Coronary artery (tissue), 2 donors: ENCODE measurements around the gene CYTH1.

ENCODE experiments used
- DNase-seq: peaks from one replicate; pipeline ENCODE4 v3.0.0-alpha.2; 2017; ENCODE audit warnings: low spot score
- H3K27ac ChIP-seq, 2 donors: fragments of 200-600 bp; sonication (generic); one replicate each; pipeline ENCODE4 v1.5.1; 2016 to 2019
- H3K4me3 ChIP-seq: fragments of 200-600 bp; sonication (generic); 2 replicates; pipeline ENCODE4 v1.5.1; 2016; ENCODE audit warnings: mild to moderate bottlenecking, moderate library complexity
- TF ChIP-seq, protein P1 (sequence below): fragments of 200-600 bp; sonication (generic); IDR thresholded peaks from one replicate; pipeline ENCODE4 v1.5.1; 2019; ENCODE audit warnings: antibody characterized with exemption

Gene CYTH1

DNA sequence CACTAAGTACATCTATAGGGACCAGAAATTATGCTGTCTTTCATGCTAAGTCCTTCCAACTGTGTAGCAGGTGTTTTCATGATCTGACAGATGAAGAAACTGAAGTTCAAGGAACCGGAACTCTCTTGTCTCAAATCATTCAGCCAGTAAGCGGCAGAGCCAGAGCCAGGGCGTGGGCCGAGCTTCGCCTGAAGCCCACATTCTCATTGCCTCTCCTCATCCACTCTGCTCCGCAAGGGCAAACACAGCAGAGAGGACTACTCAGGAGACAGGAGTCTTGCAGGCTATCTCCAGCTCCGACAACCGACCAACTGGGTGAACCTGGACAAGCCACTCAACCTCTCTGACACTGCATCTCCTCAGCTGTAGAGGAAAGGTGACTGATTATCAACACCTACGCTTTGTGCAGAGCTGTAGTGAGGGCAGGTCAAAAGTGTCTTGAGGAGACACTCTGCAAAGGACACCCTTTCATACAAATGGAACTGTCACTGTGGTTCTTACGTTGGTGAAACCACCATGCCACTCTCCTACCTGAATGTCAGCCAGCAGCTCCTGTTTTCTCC is 72.9 kb downstream of the CYTH1 start:
- H3K27ac ChIP-seq, result no peak overlapping the region
- DNase-seq, result no peak
- TF ChIP-seq, protein P1, sequence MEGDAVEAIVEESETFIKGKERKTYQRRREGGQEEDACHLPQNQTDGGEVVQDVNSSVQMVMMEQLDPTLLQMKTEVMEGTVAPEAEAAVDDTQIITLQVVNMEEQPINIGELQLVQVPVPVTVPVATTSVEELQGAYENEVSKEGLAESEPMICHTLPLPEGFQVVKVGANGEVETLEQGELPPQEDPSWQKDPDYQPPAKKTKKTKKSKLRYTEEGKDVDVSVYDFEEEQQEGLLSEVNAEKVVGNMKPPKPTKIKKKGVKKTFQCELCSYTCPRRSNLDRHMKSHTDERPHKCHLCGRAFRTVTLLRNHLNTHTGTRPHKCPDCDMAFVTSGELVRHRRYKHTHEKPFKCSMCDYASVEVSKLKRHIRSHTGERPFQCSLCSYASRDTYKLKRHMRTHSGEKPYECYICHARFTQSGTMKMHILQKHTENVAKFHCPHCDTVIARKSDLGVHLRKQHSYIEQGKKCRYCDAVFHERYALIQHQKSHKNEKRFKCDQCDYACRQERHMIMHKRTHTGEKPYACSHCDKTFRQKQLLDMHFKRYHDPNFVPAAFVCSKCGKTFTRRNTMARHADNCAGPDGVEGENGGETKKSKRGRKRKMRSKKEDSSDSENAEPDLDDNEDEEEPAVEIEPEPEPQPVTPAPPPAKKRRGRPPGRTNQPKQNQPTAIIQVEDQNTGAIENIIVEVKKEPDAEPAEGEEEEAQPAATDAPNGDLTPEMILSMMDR, result no peak
- no peak overlapping the region for H3K4me3 ChIP-seq

DNA sequence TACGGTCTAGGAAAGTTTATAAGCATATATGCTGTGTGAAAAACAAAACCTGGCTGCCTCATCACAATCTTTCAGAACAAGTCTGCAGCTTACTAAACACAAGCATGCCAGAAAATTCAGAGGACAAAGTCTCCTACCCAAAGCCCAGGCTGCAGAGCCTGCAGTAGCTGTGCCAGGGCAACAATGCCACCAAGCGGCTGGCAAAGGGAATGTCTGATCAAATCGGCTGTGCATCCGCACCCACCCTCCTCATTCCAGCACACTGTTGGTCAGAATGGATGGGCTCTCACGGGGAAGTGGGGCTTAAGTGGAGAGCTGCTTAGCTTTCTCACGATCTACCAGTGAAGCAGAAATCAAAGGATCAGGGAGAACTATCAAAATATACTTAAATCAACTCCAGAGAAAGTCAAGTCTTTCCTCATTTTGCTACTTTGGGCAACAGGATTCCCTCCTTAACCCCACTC is 73.5 kb downstream of the CYTH1 start:
- no peak overlapping the region for H3K27ac ChIP-seq
- TF ChIP-seq, protein P1, result peak; percentile 62
- no peak overlapping the region for H3K4me3 ChIP-seq
- DNase-seq, result no peak

DNA sequence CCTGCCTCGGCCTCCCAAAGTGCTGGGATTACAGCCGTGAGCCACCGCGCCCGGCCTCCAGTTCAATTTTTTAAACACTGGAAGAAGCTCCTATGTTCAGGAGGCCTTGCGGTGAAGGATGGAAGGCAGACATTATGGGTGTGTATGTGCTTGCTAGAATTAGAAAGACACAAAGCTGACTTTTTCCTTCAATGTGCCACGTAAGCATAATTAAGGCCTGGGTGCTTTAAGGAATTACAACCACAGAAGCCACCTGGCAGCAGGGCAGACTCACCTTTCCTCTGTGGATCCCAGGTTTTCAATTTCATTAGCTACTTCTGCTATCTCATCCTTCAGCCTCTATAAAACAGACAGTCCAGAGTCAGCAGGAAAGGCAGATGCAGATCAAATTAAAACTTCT is 74.2 kb downstream of the CYTH1 start:
- no peak for DNase-seq
- H3K4me3 ChIP-seq, result no peak overlapping the region
- H3K27ac ChIP-seq, result no peak overlapping the region
- TF ChIP-seq, protein P1, result no peak

DNA sequence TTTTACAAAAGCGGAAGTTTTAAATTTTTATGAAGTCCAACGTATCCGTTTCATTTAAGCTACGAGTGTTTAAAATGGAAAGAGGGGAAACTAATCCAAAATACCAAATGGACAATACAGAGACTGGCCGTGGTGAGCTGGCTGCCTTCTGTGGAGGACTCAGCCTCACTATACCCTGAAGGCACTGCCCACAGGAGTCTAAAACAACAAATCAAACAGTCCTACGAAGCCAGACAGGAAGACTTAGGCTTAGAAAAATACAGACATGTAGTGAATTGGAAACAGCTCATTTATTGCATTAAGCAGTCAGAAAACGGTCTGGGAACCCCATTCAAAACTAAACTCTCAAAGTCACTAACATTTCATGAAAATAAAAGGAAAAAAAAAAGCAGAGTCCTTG is 75.1 kb downstream of the CYTH1 start:
- DNase-seq, result no peak
- Histone ChIP-seq H3K4me3 (no peak overlapping the region), H3K27ac (no peak overlapping the region)
- TF ChIP-seq, protein P1, result no peak

DNA sequence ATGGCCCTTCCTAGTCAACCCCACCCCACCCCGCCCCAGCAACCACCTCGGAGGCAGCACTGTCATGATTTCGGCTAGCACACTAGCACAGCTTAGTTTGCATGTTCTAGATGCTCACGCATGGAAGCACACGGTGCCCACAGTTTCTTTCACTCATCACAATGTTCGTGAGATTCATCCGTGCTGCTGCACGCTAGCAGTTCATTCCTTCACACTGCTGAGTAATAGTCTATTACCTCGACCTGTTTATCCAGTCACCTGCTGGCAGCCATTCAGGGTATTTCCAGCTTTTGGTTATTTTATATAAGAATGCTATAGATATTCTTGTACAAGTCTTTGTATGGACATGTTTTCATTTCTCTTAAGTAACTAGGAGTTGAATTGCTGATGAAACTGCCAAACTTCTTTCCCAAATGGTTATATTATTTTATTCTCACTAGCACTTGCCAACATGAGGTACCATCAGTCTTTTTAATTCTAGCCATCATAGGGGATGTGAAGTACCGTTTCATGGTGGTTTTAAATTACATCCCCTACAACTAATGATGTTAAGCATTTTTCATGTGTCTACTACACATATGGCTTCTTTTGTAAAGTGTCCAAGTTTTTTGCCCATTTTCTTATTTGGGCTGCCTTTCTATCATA is 75.7 kb downstream of the CYTH1 start:
- no peak overlapping the region for H3K27ac ChIP-seq
- TF ChIP-seq, protein P1, result no peak
- H3K4me3 ChIP-seq, result no peak overlapping the region
- DNase-seq, result no peak

DNA sequence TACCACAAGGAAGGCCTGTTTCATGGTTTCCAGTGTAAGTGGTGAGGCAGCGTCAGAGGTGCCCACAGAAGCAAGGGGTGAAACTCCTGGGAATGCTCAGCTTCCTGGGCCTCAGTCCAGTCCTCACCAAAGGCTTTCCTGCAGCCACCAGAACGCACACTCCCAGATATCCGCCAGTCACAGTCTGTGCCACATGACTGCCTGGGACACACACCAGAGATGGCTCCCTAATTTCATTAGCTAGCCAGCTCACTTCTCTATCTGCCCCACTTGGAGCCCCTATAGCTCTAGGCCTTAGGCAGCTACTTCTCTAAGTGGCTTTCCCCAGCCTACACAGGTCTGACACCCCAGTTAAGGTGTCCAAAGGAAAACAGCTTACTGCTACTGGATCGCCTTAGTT is 77.0 kb downstream of the CYTH1 start:
- Histone ChIP-seq H3K27ac (no peak overlapping the region), H3K4me3 (no peak overlapping the region)
- TF ChIP-seq, protein P1, result no peak
- no peak for DNase-seq

DNA sequence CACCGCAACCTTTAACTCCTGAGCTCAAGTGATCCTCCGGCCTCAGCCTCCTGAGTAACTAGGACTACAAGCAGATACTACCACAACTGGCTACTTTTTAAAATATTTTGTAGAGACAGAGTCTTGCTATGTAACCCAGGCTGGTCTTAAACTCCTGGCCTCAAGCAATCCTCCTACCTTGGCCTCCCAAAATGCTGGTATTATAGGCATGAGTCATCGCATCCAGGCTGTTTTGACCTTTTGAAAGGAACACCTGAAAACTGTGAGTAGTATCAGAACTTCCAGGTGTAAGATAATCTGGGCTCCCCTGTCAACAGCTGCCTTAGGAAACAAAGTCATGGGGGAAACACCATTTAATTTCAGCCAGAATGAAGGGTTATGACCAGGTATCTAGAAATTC is 77.5 kb downstream of the CYTH1 start:
- Histone ChIP-seq H3K4me3 (no peak overlapping the region), H3K27ac (no peak overlapping the region)
- no peak for DNase-seq
- TF ChIP-seq, protein P1, result no peak
